HG02870 (cell line): ENCODE results near the gene M1AP.
A peak's percentile ranks its signal among the peaks of the same experiment; 100 is the strongest.
"Not testable (repeated sequence)": the region's sequence is repeated elsewhere in the genome, so short reads cannot be mapped to it uniquely, and the experiment has no call there.

Experiments used
- ATAC-seq: cut with Tn5 transposase; IDR thresholded peaks from one replicate; pipeline ENCODE4 v1.9.1; 2021; ENCODE audit warnings: mild to moderate bottlenecking, moderate library complexity; ENCODE audit not compliant: unreplicated experiment

M1AP gene

DNA sequence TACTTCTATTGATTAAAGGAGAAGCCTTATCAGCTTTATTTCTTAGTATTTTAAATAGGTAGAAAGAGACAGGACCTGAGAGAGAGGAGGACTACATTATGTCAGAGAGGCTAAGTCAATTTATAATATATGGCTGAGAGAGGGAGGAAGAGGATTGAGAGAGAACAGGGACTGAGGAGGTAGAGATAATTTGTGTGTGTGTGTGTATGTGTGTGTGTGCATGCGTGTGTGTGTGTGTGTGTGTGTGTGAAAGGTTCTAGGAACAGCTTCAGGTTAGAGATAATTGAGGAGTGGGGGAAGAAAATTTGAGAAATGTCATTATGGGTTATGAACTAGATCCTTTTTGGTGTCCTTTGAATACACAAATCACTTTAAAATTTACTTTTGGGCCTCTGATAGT is 78.4 kb downstream of the M1AP start:
- no peak for ATAC-seq

DNA sequence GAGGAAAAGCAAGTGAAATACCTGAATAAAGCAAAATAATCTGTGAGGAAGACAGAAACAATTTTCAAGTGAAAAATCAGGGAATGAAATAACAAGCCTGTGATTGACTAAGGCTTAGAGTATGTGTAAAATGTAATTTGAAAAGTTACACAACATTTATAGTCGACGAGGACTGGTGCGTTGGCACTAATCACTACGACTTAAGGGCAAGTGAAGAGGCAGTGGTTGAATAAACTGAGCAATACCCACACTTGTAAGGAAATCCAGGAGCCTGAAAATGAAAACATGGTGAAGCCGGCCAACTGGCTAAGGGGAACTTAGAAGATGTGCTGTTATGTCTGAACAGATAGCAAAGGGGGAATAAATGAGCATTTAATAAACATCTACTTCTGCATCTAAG is 80.2 kb downstream of the M1AP start:
- no peak for ATAC-seq

DNA sequence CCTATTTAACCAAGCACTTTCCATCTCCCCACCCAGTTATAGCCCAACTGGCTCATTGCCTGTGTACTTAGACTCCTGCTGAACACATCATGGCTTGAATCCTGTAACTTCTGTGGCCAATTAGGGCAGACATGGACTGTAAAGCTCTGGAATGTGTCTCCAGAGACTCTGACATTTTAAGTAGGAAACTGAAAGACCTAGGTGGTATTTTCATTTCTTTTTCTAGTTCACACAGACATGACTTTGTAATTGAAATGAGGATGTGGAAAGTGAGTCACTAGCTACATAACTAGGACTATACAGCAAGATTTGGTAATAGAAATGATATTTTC is 81.4 kb downstream of the M1AP start:
- no peak for ATAC-seq

DNA sequence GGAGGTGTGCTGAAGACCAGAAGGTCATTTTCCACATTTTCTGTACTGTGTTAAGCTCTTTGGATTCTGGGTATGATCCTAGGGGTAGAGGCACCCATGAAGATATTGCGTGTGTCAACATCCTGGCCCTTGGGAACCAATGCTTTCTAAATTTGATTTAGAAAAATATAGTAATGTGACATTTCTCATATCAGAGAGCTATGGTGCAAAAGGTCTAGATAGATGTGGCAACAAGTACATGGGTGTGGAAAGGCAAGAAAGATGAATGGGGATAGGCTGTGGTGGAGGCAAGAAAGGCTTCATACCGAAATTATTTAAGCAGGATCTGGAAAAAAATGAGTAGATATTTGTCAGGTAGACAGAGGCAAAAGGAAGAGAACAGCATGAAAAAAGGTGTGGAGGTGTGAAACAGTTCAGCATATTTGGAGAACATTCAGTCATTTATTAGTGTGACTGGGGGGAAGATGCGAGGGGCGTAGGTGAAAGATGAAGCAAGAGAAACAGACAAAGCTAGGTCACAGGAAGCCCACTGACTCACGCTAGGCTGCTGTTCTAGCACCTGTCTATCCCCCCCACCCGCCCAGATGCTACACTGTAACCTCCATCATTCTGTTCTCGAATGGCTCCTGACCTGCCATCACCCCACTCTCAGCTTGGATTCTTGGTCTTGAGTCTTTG is 81.9 kb downstream of the M1AP start:
- ATAC-seq, result no peak

DNA sequence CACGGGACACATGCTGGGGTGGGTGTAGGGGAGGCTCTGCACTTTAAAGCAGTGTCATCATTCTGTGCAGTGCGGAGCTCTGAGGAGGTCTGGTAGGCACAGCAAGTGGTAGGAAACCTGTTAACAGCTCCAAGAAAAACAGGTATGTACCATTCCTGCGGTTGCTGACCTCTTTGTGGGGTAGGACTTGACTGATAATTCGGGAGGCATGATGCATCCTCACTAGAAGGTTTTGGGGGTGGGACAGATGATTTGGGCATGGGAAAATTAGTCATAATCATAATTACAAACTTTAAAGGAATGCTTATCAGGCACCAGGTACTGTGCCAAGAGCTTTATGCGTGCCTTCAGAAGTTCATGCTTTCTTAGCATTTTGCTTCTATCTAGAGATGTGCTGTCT is 83.9 kb downstream of the M1AP start:
- no peak for ATAC-seq

DNA sequence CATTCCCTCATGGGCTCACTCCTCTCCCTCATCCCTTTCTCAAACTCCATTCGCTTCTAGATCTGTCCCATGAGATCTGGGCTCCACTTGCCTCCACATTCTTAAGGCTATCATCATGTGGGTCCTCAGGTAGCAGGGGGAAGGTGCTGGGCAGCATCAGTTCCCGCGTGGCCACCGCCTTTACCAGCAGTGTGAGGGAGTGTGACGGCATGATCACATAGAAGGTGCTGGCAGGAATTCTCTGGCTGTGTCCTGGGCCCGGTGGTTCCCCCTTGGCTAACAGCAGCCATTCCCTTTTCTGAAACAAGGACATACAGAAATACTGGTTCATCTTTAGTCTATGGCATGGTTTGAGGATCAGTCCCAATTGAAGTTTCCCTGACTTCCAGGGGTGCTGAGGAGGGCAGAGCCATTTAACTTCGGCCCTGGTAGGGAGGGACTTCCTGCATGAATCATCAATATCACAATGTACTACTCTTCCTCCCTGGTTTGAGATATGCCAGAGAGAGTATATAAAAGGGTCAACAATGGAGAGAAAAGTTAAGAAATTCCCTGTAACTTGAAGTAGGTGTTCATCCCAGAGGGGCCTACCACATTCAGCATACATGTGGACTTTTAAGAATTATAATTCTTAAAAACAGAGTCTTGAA is 85.9 kb downstream of the M1AP start:
- ATAC-seq, result no peak

DNA sequence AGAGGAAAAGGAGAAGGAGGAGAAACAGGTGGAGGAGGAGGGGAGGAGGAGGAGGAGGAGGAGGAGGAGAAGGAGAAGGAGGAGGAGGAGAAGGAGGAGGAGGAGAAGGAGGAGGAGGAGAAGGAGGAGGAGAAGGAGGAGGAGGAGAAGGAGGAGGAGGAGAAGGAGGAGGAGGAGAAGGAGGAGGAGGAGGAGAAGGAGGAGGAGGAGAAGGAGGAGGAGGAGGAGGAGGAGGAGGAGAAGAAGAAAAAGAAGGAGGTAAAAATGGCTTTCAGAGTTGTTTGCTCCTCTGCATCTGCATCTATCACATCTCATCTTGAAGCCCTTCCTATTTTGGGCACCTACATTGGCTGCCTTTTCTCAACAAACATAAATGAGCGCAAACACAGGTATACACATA is 87.1 kb downstream of the M1AP start:
- ATAC-seq, result not testable (repeated sequence)

DNA sequence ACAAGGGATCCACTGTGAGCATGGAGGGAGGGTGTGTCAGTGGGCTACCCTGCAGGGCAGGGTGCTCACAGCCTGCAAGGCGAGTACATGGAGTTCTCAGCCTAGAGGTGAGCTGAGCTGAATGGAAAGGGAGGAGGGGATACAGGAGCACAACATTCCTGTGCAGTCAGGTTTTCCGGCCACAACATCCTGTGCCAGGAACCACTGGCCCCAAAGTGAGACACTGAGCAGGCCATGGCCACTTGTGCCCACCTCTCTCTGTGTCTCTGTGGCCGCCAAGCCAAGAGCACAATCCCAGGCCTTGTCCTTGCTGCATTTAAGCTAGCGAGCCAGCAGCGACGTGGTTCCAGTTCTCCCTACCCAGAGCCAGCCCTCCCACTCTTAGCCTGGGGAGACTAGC is 87.5 kb downstream of the M1AP start:
- ATAC-seq, result no peak

DNA sequence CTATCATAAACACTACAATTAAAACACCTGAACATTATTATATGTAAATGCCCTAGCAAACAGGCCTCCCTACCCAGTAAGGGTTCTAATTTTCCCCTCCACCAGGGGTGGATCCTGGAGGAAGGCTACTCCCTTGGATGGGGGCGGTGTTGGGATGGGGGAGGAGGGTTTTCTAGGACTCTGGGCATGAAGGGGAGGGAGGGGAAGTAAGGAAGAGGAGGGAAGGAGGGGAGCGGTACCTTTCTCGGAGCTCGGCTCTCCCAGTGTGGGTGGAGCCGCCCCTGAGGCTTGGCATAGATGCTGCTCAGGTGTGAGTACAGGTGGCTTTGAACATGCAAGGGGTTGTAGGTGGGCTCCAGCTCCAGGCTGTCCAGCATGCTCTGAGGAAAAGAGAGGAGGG is 88.2 kb downstream of the M1AP start:
- no peak for ATAC-seq

DNA sequence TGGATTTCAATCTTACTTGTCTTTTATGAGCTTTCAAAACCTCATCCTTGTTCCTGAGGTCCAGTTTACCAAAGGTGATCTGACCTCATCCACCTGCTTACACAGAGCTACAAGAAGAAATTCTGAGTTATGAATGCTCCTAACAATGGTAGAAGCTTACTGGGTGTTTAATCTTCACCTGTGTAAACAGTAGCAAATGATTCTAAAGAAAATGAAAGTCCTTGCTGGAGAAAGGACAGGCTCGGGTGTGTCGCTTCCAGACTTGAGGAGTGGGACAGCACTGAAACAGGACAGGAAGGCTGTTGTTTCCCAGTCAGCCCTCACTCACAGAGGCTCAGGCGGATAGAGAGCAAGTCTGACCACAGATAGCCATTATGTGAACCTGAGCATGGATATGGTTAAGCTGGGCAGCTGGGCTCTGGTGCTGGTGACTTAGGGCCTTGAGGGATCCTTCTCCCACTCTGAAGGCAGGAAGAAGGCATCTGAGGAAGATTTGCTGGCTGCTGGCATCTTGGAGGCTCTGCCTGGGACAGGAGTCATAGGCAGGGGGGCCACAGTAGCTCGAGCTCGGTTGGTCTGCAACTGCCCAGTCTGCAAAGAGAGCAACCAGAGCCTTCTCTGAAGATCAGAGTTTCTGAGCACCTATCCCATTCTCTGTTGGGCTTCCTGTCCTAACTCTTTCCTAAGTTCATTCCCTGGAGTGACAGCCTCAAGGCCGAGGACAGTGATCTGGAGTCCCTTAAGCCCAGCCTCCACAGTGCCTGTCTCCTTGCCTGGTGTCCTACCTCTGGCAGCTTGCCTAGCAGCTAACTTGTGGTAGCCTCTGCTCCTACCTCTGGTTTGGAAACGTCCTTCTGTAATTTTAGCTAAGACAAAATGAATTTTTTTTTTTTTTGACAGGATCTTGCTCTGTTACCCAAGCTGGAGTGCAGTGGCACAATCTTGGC is 89.6 kb downstream of the M1AP start:
- no peak for ATAC-seq

DNA sequence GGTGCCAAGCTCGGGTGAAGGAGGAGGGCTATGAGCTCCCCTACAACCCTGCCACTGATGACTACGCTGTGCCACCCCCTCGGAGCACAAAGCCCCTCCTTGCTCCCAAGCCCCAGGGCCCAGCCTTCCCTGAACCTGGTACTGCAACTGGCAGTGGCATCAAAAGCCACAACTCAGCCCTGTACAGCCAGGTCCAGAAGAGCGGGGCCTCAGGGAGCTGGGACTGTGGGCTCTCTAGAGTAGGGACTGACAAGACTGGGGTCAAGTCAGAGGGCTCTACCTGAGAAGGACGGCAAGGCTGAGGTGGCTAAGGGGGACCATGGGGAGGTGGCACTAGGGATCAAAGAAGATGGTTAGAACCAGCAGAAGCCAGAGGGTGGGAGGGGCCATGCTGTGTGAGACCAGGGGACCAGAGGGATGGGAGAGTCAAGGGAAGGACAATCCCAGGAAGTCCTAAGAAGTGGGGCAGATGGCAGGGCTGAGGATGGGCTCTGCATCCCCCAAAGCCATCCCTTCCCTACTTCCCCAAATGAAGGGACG is 91.2 kb downstream of the M1AP start:
- no peak for ATAC-seq

DNA sequence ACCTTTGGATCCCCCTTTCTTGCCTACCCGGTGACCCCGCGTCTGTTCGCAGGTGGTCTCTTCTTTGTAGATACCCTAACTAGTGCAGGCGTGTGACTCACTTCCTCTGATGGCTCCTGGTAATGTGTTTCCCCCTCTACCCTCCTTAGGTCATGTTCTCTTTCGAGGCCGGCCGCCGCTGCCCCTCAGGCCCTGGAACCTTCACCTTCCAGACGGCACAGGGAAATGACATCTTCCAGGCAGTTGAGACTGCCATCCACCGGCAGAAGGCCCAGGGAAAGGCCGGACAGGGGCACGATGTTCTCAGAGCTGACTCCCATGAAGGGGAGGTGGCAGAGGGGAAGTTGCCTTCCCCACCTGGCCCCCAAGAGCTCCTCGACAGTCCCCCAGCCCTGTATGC is 92.0 kb downstream of the M1AP start:
- ATAC-seq, result no peak

DNA sequence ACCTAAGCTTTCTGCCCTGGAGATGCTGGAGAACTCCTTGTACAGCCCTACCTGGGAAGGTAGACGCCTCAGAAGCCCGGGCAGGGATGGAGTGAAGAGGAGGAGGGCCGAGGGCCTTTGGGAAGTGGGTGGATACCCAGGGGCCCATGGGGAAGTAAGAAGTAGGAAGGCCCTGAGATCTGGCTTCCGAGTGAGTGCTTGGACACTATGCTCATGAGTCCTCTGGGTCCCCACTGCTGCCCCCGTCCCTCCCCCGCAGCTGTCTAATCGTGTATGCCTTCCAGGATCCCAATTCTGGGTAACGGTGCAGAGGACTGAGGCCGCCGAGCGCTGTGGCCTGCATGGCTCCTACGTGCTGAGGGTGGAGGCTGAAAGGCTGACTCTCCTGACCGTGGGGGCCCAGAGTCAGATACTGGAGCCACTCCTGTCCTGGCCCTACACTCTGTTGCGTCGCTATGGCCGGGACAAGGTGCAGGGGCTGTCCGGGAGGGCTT is 92.5 kb downstream of the M1AP start:
- ATAC-seq, result no peak

DNA sequence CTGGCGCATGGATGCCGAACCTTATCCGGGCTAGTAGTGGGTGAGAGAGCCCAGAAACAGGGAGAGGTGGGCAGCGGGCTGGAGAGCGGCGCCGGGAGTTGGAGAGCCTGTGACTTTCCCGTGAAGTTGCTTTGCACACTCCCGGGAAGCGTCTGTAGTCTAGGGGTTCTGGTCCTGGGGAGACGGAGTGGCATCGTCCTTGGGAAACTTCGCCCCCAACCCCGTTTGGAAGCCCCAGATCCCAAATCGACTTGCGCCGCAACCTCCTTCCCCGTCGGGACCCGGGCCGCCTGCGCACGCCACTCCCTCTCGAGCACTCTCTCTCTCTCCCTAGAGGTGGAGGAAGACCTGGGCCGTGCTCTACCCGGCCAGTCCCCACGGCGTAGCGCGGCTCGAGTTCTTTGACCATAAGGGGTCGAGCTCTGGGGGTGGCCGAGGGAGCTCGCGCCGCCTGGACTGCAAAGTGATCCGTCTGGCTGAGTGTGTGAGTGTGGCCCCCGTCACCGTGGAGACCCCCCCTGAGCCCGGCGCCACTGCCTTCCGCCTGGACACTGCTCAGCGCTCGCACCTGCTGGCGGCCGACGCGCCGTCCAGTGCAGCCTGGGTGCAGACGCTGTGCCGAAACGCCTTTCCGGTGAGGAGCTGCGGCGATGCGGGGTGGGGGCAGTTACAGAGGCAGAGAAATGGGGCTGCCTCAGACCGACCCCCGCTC is 93.2 kb downstream of the M1AP start:
- no peak for ATAC-seq

DNA sequence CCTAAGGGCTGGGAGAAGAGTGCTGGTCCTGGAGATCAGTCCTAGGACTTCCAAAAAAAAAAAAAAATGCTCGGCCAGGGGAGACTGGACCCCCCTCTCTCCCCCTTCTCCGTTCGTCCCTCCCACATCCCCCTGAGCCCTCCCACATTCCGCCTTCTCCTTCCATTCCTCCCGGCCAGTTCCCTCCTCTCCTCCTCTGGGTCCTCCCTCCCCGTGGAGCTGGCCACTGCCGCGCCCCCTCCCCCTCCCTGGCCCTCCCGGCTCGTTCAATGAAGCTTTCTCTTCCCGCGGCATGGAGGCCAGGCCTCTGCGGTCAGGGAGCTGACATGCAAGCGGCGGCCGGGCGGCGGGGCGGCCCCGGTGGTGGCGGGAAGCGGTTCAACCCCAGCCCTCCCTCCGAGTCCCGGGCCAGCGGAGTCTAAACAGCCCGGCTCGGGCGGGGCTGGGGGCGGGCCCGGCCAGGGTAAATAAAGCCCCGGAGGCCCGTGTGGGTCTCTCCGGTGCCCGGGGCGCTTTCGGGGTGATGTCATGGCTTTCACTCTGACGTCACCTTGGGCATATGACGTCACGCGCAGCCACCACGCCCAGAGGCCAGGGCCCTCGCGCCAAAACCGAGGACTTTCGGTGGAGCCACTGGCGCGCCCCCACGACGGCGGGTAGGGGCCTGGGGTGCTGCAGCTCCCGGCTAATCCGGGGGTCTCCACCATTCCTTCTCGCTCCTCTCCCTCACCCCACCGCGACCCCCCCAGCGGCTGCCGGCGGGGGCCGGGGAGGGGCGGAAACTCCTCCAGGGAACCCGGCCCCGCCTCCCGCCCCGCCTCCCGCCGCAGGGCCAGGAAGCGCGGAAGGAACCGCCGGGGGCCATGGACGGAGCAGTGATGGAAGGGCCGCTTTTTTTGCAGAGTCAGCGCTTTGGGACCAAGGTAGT is 94.0 kb downstream of the M1AP start, which contains the start of the genes DOK1 and LOXL3:
TSS of gene DOK1 (plus strand) at position 829 of the 928 bp plus-strand sequence. CDS start at position 864, 35 bp downstream.
TSS of gene LOXL3 (minus strand) at position 51 of the 928 bp plus-strand sequence. CDS start 1,308 bp downstream, outside the sequence.
- peak; percentile 39 for ATAC-seq

DNA sequence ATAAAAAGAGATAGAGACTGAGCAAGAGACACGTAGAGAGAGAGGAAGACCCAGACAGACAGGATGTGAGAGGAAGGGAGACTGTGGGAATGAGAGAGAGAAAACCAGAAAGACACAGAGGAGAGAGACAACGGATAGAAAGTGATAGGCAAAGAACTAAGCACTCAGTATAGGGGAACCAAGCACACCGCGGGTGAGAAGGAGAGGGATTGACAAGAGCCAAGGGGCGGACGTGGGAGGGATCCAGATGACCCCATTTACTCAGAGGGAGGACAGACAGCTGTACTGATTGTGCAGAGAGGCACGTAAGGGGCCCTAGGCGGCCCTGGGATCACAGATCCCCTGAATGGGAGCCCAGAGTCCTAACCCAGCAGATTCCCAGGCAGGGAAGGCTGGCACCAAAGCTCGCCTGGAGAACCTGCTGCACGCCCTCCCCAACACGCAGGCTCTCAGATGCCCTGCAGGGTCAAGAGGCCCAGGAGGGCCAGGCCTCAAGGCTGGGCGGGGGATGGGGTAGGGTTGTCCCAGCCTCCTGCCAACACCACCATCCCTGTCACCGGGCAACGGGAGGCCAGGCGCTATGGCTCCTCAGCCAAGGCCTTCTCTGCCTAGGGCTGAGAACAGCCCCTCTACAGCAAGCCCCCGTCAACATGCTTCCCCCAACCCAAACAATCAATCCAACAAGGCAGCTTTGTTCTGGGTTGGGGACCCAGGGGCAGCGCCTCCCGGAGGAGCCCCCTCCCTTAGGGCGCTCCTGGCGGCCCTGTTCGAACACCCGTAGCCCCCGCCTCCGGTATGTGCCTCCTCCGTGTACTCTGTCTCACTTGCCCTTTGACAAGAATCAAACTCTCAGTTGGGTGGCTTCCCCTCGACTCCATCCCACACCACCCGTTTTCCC is 95.0 kb downstream of the M1AP start:
- peak; percentile 13 for ATAC-seq

DNA sequence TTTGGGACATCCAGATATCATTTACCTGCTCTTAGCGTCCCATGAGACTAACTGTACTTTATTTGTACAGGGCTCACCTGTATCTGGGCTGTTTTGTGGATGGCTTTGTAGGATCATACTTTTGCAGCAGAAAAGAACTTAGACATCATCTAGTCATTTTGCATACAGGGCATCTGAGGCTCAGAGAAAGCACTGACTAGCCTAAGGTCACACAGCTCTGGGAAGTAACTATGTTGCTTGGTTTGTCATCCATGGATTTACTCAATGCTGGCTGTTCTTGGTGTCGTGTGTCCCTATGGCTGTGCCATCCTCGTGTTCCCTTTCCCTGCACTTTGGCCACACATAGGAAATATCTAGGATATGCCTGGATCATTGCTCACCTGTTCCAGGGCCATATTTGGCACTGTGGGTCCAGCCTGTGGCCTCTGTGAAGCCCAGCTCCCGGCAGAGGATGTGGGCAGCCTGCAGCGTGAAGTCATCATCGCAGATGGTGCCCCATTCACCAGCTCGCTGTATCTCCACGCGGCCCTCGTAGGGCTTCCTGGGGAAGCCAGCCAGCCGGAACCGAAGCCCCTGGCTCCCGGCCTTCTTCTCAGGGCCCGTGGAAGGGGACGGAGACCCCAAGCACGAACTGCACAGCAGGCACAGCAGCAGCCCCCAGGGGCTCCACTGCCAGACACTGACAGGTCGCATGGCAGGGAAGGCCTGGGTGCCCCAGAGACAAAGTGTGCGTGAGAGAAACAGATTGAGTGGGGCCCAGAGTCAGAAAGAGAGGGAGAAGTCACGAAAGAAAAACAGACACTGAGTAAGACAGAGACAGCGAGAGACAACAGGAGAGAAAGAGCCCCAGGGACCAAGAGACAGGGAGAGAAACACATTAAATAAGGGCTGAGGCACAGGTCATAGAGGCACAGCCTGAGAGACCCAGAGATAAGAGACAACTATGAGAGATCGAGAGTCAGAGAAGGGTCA is 95.9 kb downstream of the M1AP start:
- ATAC-seq, result peak; percentile 26
